ENCODE results near the gene OPCML.

The OPCML gene

DNA sequence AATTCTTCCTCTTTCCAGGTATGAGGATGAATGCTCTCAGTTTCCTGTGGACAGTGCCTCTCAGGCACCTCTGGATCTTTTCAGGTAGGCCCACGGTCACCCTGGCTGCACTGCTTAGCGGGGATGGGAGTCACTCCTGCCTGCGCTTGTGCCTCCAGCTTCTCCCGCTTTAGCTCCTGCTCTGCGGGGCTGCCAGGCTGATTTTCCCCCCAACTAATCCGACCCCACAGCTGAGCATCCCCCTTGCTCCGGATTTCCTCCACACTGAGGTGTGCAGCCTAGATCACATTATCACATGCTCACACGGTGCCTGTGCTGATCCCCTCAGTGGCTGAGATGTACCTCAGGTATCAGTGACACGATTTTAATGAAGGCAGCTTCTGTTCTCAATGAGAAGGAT, 879.1 kb downstream of the OPCML start:
- no peak for DNase-seq (ENCODE audit: low read depth)

- DNase-seq (ENCODE audit: low read depth): no peak
Measured at GRCh38 chr11:132650969-132651720, 881.2 kb downstream of the OPCML start.

GRCh38 chr11:132649277-132649676, 883.0 kb downstream of the OPCML start:
- no peak for DNase-seq (ENCODE audit: low read depth)

GRCh38 chr11:132648851-132649250, 883.5 kb downstream of the OPCML start:
- no peak for DNase-seq (ENCODE audit: low read depth)

DNA sequence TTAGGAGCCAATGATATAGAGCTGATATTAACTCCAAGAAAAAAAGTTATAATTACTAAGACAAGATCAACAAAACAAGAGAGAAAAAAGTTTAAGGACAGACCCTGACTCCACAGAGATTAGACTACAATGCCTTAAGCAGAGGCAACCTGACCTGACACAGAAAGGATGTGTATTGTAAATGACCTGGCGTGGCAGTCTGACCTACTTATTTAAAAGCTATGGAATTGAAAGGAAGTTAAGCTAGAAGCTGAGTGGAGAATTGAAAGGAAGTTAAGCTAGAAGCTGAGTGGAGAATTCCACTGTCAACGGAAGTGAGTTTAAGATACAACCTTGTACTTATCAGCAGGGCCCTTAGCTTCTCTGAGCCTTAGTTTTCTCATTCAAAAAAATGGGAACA, 885.4 kb downstream of the OPCML start:
- no peak for DNase-seq (ENCODE audit: low read depth)

GRCh38 chr11:132644520-132645239, 887.6 kb downstream of the OPCML start:
- DNase-seq (ENCODE audit: low read depth): no peak

GRCh38 chr11:132643239-132643638, 889.1 kb downstream of the OPCML start:
- no peak for DNase-seq (ENCODE audit: low read depth)

- no peak for DNase-seq (ENCODE audit: low read depth)
Measured at GRCh38 chr11:132640952-132641351, 891.3 kb downstream of the OPCML start.

- no peak for DNase-seq (ENCODE audit: low read depth)
Measured at GRCh38 chr11:132639986-132640385, 892.3 kb downstream of the OPCML start.

GRCh38 chr11:132639403-132639802, 892.9 kb downstream of the OPCML start:
- no peak for DNase-seq (ENCODE audit: low read depth)

- DNase-seq (ENCODE audit: low read depth): no peak
Measured at GRCh38 chr11:132638423-132638822, 893.9 kb downstream of the OPCML start.

DNA sequence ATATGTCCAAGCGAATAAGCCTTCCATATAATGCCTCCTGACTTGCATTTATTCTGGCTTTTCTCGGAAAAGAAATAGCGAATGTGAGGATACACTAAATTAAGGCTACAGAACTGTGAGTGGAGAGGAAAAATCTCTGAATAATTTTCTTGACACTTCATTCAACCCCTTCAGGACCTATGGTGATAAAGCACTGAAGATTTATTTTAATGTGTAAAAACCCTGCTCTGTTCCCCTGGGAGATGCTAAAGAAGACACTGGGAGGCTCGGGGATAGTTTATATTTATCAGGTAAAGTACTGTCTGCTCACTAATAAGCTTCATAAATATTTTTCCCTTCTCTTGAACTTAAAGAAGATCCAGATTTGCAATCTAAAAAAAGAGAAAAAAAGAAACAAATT, 895.8 kb downstream of the OPCML start:
- DNase-seq (ENCODE audit: low read depth): no peak

DNA sequence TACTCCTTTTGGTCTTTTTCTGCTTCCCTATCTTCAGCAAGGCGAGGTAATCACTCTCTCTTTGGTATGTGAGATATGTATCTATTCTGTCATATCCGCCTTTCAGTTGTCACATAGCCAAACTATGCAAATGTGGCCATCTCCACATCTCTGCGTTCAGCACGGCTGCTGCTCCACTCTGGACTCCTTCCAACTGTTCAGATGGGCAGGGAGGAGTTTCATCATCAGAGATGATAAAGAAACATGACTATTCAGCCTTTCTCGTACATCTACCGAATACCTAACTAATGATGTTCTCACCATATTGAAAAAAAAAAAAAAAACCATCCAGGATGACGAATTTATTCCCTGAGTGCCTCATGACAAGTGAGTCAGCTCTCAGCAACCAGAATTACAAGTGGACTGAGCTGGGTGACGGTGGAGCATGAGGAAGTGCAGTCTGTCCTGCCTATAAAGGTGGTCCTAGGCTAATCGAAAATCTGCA, 899.6 kb downstream of the OPCML start:
- DNase-seq (ENCODE audit: low read depth): no peak

DNA sequence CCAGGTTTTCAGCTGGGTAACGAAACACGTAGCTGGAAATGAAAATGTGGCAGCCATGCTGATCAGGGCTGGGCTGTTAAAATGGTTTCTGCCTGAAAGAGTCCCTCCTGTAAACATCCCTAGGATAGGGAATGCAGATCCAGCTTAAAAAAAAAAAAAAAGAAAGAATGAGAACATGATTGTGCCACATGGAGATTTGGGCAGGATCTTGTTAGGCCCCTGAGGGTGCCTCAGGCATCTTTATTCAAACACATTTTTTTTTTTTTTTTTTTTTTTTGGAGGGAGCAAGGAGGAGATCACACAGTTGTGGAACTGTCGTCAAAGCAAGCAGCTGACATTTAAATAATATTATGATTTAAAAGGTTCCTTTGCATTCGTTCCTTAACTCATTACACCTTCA, 900.3 kb downstream of the OPCML start:
- DNase-seq (ENCODE audit: low read depth): no peak

- DNase-seq (ENCODE audit: low read depth): no peak
Measured at GRCh38 chr11:132627981-132628380, 904.3 kb downstream of the OPCML start.

DNA sequence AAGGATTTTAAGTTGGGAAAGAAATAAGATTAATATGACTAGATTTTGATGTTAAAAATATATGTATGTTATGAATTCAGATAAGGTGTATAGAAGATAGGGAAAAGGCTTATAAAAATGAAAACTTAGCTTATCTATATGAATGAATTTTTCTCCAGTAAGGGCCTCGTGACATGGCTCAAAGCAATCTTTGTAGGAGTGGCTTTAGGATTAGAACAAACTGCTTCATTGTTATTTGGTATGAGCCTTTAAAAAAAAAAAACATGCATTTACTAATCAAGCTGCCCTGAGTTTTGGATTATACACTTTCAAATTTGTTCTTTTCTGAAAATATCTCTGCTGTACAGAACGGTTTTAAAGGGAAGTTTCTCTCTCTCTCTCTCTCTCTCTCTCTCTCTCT, 905.9 kb downstream of the OPCML start:
- no peak for DNase-seq (ENCODE audit: low read depth)

DNA sequence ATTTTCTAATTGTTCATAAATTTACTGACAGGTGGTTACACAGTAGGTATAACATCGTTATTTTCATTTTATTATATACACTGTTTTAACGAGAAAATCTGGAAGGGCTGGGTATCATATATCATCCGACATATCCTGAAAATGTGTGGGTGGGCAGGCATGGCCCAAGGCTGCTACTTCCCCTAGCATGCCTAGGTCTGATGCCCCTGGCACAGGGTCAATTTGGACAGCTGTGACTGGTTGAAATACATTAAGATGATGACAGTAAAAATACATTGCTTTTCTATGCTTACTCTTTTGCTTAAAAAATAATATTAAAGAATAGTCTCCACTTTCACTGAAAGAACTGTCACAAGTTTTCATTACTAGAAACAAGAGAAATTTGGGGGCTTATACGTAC, 908.8 kb downstream of the OPCML start:
- no peak for DNase-seq (ENCODE audit: low read depth)

- DNase-seq (ENCODE audit: low read depth): no peak
Measured at GRCh38 chr11:132621976-132622580, 910.2 kb downstream of the OPCML start.

DNA sequence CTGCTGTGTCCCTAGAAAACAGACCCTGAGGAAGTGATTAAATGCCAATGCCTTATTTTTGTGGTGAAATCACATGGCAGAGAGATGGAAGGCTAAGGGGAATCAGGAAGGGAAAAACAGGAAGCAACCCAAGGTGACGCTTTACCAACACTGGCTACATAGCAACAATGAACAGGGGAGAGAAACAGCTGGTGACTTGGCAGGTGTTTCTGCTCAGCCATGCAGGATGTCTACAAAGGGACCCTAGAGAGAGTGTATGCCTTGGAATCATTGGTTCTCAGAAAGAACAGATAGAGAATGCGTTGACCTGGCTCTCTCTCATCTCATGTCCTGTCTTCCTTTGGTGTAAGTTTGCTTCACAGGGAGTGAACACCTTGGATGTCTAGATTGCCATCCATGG, 911.9 kb downstream of the OPCML start:
- no peak for DNase-seq (ENCODE audit: low read depth)

DNA sequence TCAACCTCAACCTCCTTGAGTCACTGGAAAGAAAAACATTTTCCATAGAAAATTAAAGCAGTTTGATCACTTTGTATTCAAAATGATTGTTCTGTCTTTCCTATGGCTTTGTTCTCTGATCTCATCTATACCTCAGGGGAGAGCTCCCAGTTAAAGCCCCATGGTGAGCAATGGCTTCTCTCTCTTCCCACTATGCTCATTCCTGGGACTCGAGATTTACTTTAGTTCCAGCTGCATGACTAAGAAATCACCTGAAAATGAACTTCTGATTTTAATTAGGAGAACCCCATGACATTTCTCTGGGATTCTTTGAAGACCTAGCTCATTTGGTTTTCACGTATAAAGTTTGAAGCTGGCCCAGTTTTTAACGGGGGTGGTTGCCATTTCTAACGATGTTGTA, 921.5 kb downstream of the OPCML start:
- no peak for DNase-seq (ENCODE audit: low read depth)

DNA sequence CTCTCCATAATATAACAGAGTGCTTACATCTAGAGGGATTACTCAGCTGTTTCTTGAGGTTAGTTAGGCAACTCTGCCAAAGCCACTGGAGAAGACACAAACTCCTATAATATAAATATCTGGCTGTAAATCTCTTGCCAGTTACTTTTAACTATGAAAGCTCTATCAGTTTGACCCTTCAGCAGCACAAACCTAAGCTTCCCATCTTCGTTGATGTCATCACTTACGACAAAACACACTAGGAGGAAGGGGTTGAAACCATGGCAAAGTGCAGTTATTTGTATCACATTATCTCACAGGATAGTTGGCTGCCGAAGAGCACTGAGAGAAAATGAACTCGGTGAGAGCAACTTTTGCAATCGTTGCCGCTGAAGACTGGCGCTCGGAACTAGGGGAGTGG, 922.1 kb downstream of the OPCML start:
- no peak for DNase-seq (ENCODE audit: low read depth)

GRCh38 chr11:132607575-132607974, 924.7 kb downstream of the OPCML start:
- DNase-seq (ENCODE audit: low read depth): no peak

Data from stimulated activated CD8-positive, alpha-beta memory T cell treated with anti-CD3 and anti-CD28 coated beads, Interleukin-15, amount 100 ng/mL, for 1 hour (primary cell).